ENCODE results near the gene PRKD1. TPM values are rescaled to one million over a fixed set of nuclear protein-coding genes. Genes with fewer than 3 reads are reported as not detected.

PRKD1 gene
- total RNA-seq, 1 experiment from 2014 or later = 2.7 TPM

- H2AK5ac ChIP-seq (ENCODE audit: insufficient read length, low read length) = no peak overlapping the region
- H3K18ac ChIP-seq (ENCODE audit: insufficient read length, low read depth, low read length) = no peak overlapping the region
- no peaks in the 10 kb centered on the region for H3K79me2 ChIP-seq (ENCODE audit: insufficient read depth, low read length)
- peak overlapping the region; percentile 6 for H2BK20ac ChIP-seq (ENCODE audit: low read depth, low read length, poor library complexity, severe bottlenecking)
- no peaks in the 10 kb centered on the region for H3K4me1 ChIP-seq (ENCODE audit: insufficient read depth, low read length)
- H2BK12ac ChIP-seq (ENCODE audit: insufficient read length, low read depth, low read length) = no peak overlapping the region
- H3K27me3 ChIP-seq (ENCODE audit: insufficient read depth, low read length) = no peaks in the 10 kb centered on the region
- Mint-ChIP-seq H3K36me3 (ENCODE audit: insufficient read depth in 1 of 3, low read depth in 3 of 3) (no peaks in the 10 kb centered on the region; a peak in 2 of 7 replicates), H3K4me1 (0 out of 4 replicates have a peak, but pooled peaks cover 0 to 2% of the 10 kb centered on the region in 2 experiments), H3K27ac (peak overlapping the region in 1 of 3 experiments; percentile 25; a peak in 1 of 7 replicates), H3K9me3 (peaks cover 0 to 2% of the 10 kb centered on the region in 2 experiments; a peak in 1 of 5 replicates), H3K4me3 (no peak overlapping the region), H3K27me3 (ENCODE audit: low read depth) (no peaks in the 10 kb centered on the region)
- no peak overlapping the region for H4K91ac ChIP-seq (ENCODE audit: insufficient read length, low read depth, low read length)
- no peak overlapping the region for H2BK15ac ChIP-seq (ENCODE audit: low read depth, low read length)
- no peak overlapping the region for H2BK5ac ChIP-seq (ENCODE audit: insufficient read length, low read length)
- no peak overlapping the region for H3K14ac ChIP-seq (ENCODE audit: insufficient read depth, low read length)
- no peak overlapping the region for H2AFZ ChIP-seq (ENCODE audit: low read length)
- no peak overlapping the region for H3K4me2 ChIP-seq (ENCODE audit: insufficient read depth, insufficient read length, low read length)
- no peak overlapping the region for H3K4ac ChIP-seq (ENCODE audit: low read depth, low read length)
- no peak overlapping the region for H3T11ph ChIP-seq (ENCODE audit: low read length)
- H2BK120ac ChIP-seq (ENCODE audit: low read depth, low read length, poor library complexity, severe bottlenecking) = no peak overlapping the region
- no peak overlapping the region for H3K27ac ChIP-seq (ENCODE audit: insufficient read length, low read depth, low read length)
- H3K79me1 ChIP-seq (ENCODE audit: insufficient read depth, low read depth, low read length, poor library complexity, severe bottlenecking) = no peaks in the 10 kb centered on the region
- H4K8ac ChIP-seq (replicated peaks; ENCODE audit: insufficient read length, low read depth, low read length) = no peak overlapping the region
- H3K9me3 ChIP-seq (ENCODE audit: control insufficient read depth, low read depth, low read length) = no peaks in the 10 kb centered on the region
- no peak overlapping the region for H3K23ac ChIP-seq (ENCODE audit: insufficient read length, low read depth, low read length)
- H3K9ac ChIP-seq (ENCODE audit: extremely low read depth, insufficient read length, low read length) = no peak overlapping the region
- no peaks in the 10 kb centered on the region for H4K20me1 ChIP-seq (ENCODE audit: control insufficient read depth, insufficient read depth, insufficient read length)
- WGBS (ENCODE audit: extremely low coverage, insufficient read length, low lambda C conversion rate) = no CpG with 5 or more reads among the region's 1 CpG
- TF ChIP-seq CTCF (conservative IDR thresholded peaks at IDR 0.05) = no peak
- H3K23me2 ChIP-seq (ENCODE audit: insufficient read length, low read depth, low read length, poor library complexity, severe bottlenecking) = no peaks in the 10 kb centered on the region
- no peak overlapping the region for H3K56ac ChIP-seq (ENCODE audit: insufficient read length, low read depth, low read length)
- no peak for DNase-seq
- H4K5ac ChIP-seq (ENCODE audit: insufficient read length, low read depth, low read length) = no peak overlapping the region
Observed at GRCh38 chr14:29716150-29716549, 211.5 kb downstream of the PRKD1 start.
